ENCODE data around the gene KCNQ5.

KCNQ5 gene

GRCh38 chr6:72631480-72631879, 9.6 kb downstream of the KCNQ5 start:
- Histone ChIP-seq H3K4me3 (ENCODE audit: low read depth, low read length) (no peak overlapping the region), H3K36me3 (peaks cover 43% of the 10 kb centered on the region), H3K9me3 (ENCODE audit: severe bottlenecking) (no peaks in the 10 kb centered on the region), H3K27ac (no peak overlapping the region), H3K27me3 (ENCODE audit: insufficient read depth, low read depth, severe bottlenecking) (no peaks in the 10 kb centered on the region)
- no peak for TF ChIP-seq CTCF (IDR thresholded peaks at IDR 0.05; ENCODE audit: low read depth, low read length)
- DNase-seq = no peak

GRCh38 chr6:72635636-72636035, 13.8 kb downstream of the KCNQ5 start:
- Histone ChIP-seq H3K4me3 (ENCODE audit: low read depth, low read length) (no peak overlapping the region), H3K36me3 (peaks cover 12% of the 10 kb centered on the region), H3K27ac (no peak overlapping the region), H3K9me3 (ENCODE audit: severe bottlenecking) (no peaks in the 10 kb centered on the region), H3K27me3 (ENCODE audit: insufficient read depth, low read depth, severe bottlenecking) (no peaks in the 10 kb centered on the region)
- no peak for DNase-seq
- no peak for TF ChIP-seq CTCF (IDR thresholded peaks at IDR 0.05; ENCODE audit: low read depth, low read length)

GRCh38 chr6:72636215-72636614, 14.4 kb downstream of the KCNQ5 start:
- no peak for TF ChIP-seq CTCF (IDR thresholded peaks at IDR 0.05; ENCODE audit: low read depth, low read length)
- Histone ChIP-seq H3K27me3 (ENCODE audit: insufficient read depth, low read depth, severe bottlenecking) (no peaks in the 10 kb centered on the region), H3K4me3 (ENCODE audit: low read depth, low read length) (no peak overlapping the region), H3K27ac (no peak overlapping the region), H3K9me3 (ENCODE audit: severe bottlenecking) (no peaks in the 10 kb centered on the region), H3K36me3 (peaks cover 16% of the 10 kb centered on the region)
- no peak for DNase-seq

GRCh38 chr6:72636786-72637185, 14.9 kb downstream of the KCNQ5 start:
- no peak for TF ChIP-seq CTCF (IDR thresholded peaks at IDR 0.05; ENCODE audit: low read depth, low read length)
- Histone ChIP-seq H3K27me3 (ENCODE audit: insufficient read depth, low read depth, severe bottlenecking) (no peaks in the 10 kb centered on the region), H3K9me3 (ENCODE audit: severe bottlenecking) (no peaks in the 10 kb centered on the region), H3K36me3 (peaks cover 18% of the 10 kb centered on the region), H3K27ac (no peak overlapping the region), H3K4me3 (ENCODE audit: low read depth, low read length) (no peak overlapping the region)
- DNase-seq = no peak

GRCh38 chr6:72639920-72640614, 18.2 kb downstream of the KCNQ5 start:
- Histone ChIP-seq H3K4me3 (ENCODE audit: low read depth, low read length) (no peak overlapping the region), H3K36me3 (peaks cover 9% of the 10 kb centered on the region), H3K27me3 (ENCODE audit: insufficient read depth, low read depth, severe bottlenecking) (no peaks in the 10 kb centered on the region), H3K9me3 (ENCODE audit: severe bottlenecking) (no peaks in the 10 kb centered on the region), H3K27ac (no peak overlapping the region)
- TF ChIP-seq CTCF (IDR thresholded peaks at IDR 0.05; ENCODE audit: low read depth, low read length) = no peak
- no peak for DNase-seq

GRCh38 chr6:72640615-72640930, 18.7 kb downstream of the KCNQ5 start:
- no peak for DNase-seq
- no peak for TF ChIP-seq CTCF (IDR thresholded peaks at IDR 0.05; ENCODE audit: low read depth, low read length)
- Histone ChIP-seq H3K9me3 (ENCODE audit: severe bottlenecking) (no peaks in the 10 kb centered on the region), H3K36me3 (peaks cover 9% of the 10 kb centered on the region), H3K27ac (no peak overlapping the region), H3K4me3 (ENCODE audit: low read depth, low read length) (no peak overlapping the region), H3K27me3 (ENCODE audit: insufficient read depth, low read depth, severe bottlenecking) (no peaks in the 10 kb centered on the region)
